PC-3 (cell line): ENCODE results near the gene DDX21. TPM values are rescaled to one million over a fixed set of nuclear protein-coding genes. Genes with fewer than 3 reads are reported as not detected.
"Not testable (repeated sequence)": the region's sequence is repeated elsewhere in the genome, so short reads cannot be mapped to it uniquely, and the experiment has no call there.

Experiments used
- ATAC-seq: fragments of 200-7000 bp; cut with Tn5 transposase; 2 replicates; pipeline ENCODE4 v1.9.1; 2020; ENCODE audit warnings: mild to moderate bottlenecking, moderate library complexity
- BruUV-seq: library from RNA; stranded (reverse); fragments of 400-500 nt; replicated peaks from 2 replicates; lab custom pipeline; 2021; lab: Mats Ljungman, UMichigan
- CTCF ChIA-PET: fragments of 300-600 bp; sonication (Branson Sonifier 250); formaldehyde crosslinking; loops from one replicate; lab custom pipeline; 2022; ENCODE audit warnings: antibody characterized with exemption; lab: Charles Lee
- POLR2A ChIA-PET: fragments of 300-600 bp; sonication (Branson Sonifier 250); formaldehyde crosslinking; loops from one replicate; lab custom pipeline; 2022; ENCODE audit warnings: antibody characterized with exemption; ENCODE audit not compliant: unreplicated experiment; lab: Charles Lee
- DNase-seq: peaks from one replicate; pipeline ENCODE4 v3.0.0-alpha.2; 2015
- H2AFZ ChIP-seq: fragments of 300-600 bp; sonication (generic); 2 replicates; pipeline ENCODE4 v1.6.0; 2016; ENCODE audit warnings: antibody characterized with exemption, low read length
- H3F3A ChIP-seq: fragments of 300-600 bp; sonication (generic); one replicate; pipeline ENCODE4 v1.6.0; 2017; ENCODE audit warnings: antibody characterized with exemption, low read length, control low read depth, mild to moderate bottlenecking; ENCODE audit not compliant: unreplicated experiment
- H3K27ac ChIP-seq: fragments of 300-600 bp; sonication (generic); 2 replicates; pipeline ENCODE4 v1.5.1; 2016; ENCODE audit warnings: mild to moderate bottlenecking, low read length
- H3K27me3 ChIP-seq: fragments of 300-600 bp; sonication (generic); 2 replicates; pipeline ENCODE4 v1.6.1; 2016; ENCODE audit warnings: low read length, mixed read lengths
- H3K36me3 ChIP-seq: fragments of 300-600 bp; sonication (generic); 2 replicates; pipeline ENCODE4 v1.6.1; 2016; ENCODE audit warnings: low read depth, mixed run types, low read length, mixed read lengths
- H3K4me1 ChIP-seq: fragments of 300-600 bp; sonication (generic); 2 replicates; pipeline ENCODE4 v1.5.1; 2016; ENCODE audit warnings: low read length; ENCODE audit not compliant: insufficient read depth
- H3K4me2 ChIP-seq: fragments of 300-600 bp; sonication (generic); 2 replicates; pipeline ENCODE4 v1.6.0; 2016; ENCODE audit warnings: low read length
- H3K4me3 ChIP-seq: fragments of 300-600 bp; sonication (generic); 2 replicates; pipeline ENCODE4 v1.5.1; 2016; ENCODE audit warnings: mild to moderate bottlenecking, low read length, mixed read lengths
- H3K79me2 ChIP-seq: fragments of 300-600 bp; sonication (generic); 2 replicates; pipeline ENCODE4 v1.6.1; 2017; ENCODE audit warnings: low read length, mixed read lengths
- H3K9ac ChIP-seq: fragments of 300-600 bp; sonication (generic); 2 replicates; pipeline ENCODE4 v1.6.0; 2016; ENCODE audit warnings: mild to moderate bottlenecking, low read length
- H3K9me2 ChIP-seq: fragments of 300-600 bp; sonication (generic); replicated peaks from 2 replicates; pipeline ENCODE4 v1.6.1; 2016; ENCODE audit warnings: mixed run types, low read length, mixed read lengths
- H3K9me3 ChIP-seq: fragments of 300-600 bp; sonication (generic); 2 replicates; pipeline ENCODE4 v1.6.1; 2016; ENCODE audit warnings: low read length, mixed read lengths
- H4K20me1 ChIP-seq: fragments of 300-600 bp; sonication (generic); 2 replicates; pipeline ENCODE4 v1.6.1; 2016; ENCODE audit warnings: low read length, mixed read lengths
- EZH2 ChIP-seq: fragments of 300-600 bp; sonication (generic); IDR thresholded peaks from one replicate; pipeline ENCODE4 v1.6.1; 2017; ENCODE audit warnings: antibody characterized with exemption, mild to moderate bottlenecking, low read length; ENCODE audit not compliant: unreplicated experiment
- EZH2phosphoT487 ChIP-seq: fragments of 300-600 bp; sonication (generic); IDR thresholded peaks from 2 replicates; pipeline ENCODE4 v1.6.1; 2018; ENCODE audit warnings: mild to moderate bottlenecking, antibody characterized with exemption, low read length, borderline replicate concordance
- intact Hi-C: fragments of 100-400 bp; cut with micrococcal nuclease; formaldehyde crosslinking; loops from 2 replicates; pipeline ENCODE4 v1.9.0; 2023
- total RNA-seq: library from RNA; depleted of rRNA; stranded (reverse); fragments of >200 nt; gene quantifications from 2 replicates; pipeline ENCODE4 v1.2.3, GENCODE V29; 2014
- TF ChIP-seq, protein P1 (sequence below): fragments of 300-600 bp; sonication (generic); conservative IDR thresholded peaks from 2 replicates; pipeline ENCODE4 v1.5.1; 2017; ENCODE audit warnings: antibody characterized with exemption, low read depth, mild to moderate bottlenecking, low read length

DDX21 gene
- total RNA-seq, 1 experiment from 2014 or later, result 169 TPM

- DNase-seq (no peak), ATAC-seq (no peak)
- H3K4me2 ChIP-seq, result no peak overlapping the region
- BruUV-seq, result no TSS peak
- H3K4me3 ChIP-seq, result no peak overlapping the region
- peaks cover 7% of the 10 kb centered on the region for H3K4me1 ChIP-seq
- H4K20me1 ChIP-seq, result peaks cover 72% of the 10 kb centered on the region
- TF ChIP-seq EZH2, result no peak
- peaks cover 5% of the 10 kb centered on the region for H3F3A ChIP-seq
- intact Hi-C loops, result no loop called here
- no peaks in the 10 kb centered on the region for H3K27me3 ChIP-seq
- no peak overlapping the region for H3K9ac ChIP-seq
- H3K27ac ChIP-seq, result no peak overlapping the region
- H3K9me3 ChIP-seq, result no peaks in the 10 kb centered on the region
- ChIA-PET POLR2A (no interaction called here), CTCF (no interaction called here)
- peaks cover 88% of the 10 kb centered on the region for H3K79me2 ChIP-seq
- H3K9me2 ChIP-seq, result no peaks in the 10 kb centered on the region
- peaks cover 86% of the 10 kb centered on the region for H3K36me3 ChIP-seq
- no peak overlapping the region for H2AFZ ChIP-seq
Observed at GRCh38 chr10:68963151-68963550, 7.2 kb downstream of the DDX21 start.

GRCh38 chr10:68973975-68974374 lies 18.0 kb downstream of the DDX21 start:
- H3K9ac ChIP-seq, result no peak overlapping the region
- no peaks in the 10 kb centered on the region for H3K9me2 ChIP-seq
- H3F3A ChIP-seq, result peaks cover 6% of the 10 kb centered on the region
- H3K9me3 ChIP-seq, result no peaks in the 10 kb centered on the region
- DNase-seq (no peak), ATAC-seq (no peak)
- peaks cover 88% of the 10 kb centered on the region for H3K36me3 ChIP-seq
- H3K27ac ChIP-seq, result no peak overlapping the region
- BruUV-seq, result no TSS peak
- ChIA-PET POLR2A (no interaction called here), CTCF (no interaction called here)
- no peak overlapping the region for H3K4me2 ChIP-seq
- H3K79me2 ChIP-seq, result peaks cover 42% of the 10 kb centered on the region
- H3K4me3 ChIP-seq, result no peak overlapping the region
- H4K20me1 ChIP-seq, result peaks cover 22% of the 10 kb centered on the region
- H3K4me1 ChIP-seq, result no peaks in the 10 kb centered on the region
- no peak for TF ChIP-seq EZH2phosphoT487
- no peak for TF ChIP-seq EZH2
- TF ChIP-seq, protein P1, sequence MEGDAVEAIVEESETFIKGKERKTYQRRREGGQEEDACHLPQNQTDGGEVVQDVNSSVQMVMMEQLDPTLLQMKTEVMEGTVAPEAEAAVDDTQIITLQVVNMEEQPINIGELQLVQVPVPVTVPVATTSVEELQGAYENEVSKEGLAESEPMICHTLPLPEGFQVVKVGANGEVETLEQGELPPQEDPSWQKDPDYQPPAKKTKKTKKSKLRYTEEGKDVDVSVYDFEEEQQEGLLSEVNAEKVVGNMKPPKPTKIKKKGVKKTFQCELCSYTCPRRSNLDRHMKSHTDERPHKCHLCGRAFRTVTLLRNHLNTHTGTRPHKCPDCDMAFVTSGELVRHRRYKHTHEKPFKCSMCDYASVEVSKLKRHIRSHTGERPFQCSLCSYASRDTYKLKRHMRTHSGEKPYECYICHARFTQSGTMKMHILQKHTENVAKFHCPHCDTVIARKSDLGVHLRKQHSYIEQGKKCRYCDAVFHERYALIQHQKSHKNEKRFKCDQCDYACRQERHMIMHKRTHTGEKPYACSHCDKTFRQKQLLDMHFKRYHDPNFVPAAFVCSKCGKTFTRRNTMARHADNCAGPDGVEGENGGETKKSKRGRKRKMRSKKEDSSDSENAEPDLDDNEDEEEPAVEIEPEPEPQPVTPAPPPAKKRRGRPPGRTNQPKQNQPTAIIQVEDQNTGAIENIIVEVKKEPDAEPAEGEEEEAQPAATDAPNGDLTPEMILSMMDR, result no peak
- H3K27me3 ChIP-seq, result no peaks in the 10 kb centered on the region
- intact Hi-C loops, result no loop called here
- no peak overlapping the region for H2AFZ ChIP-seq

- H3K9me2 ChIP-seq, H3K9ac ChIP-seq, DNase-seq, H3K27me3 ChIP-seq, POLR2A ChIA-PET, H3K4me1 ChIP-seq, intact Hi-C loops, H3K4me3 ChIP-seq, H3K4me2 ChIP-seq, ATAC-seq, H3K27ac ChIP-seq, CTCF ChIA-PET, H3K9me3 ChIP-seq, H2AFZ ChIP-seq, BruUV-seq: not testable (repeated sequence)
- peaks cover 34% of the 10 kb centered on the region for H3K79me2 ChIP-seq
- H3K36me3 ChIP-seq, result peaks cover 88% of the 10 kb centered on the region
- peaks cover 14% of the 10 kb centered on the region for H3F3A ChIP-seq
- peaks cover 25% of the 10 kb centered on the region for H4K20me1 ChIP-seq
Observed at GRCh38 chr10:68975936-68976473, 20.0 kb downstream of the DDX21 start.

- H3K36me3 ChIP-seq, result peaks cover 87% of the 10 kb centered on the region
- H3K9me3 ChIP-seq, POLR2A ChIA-PET, H2AFZ ChIP-seq, H3K9ac ChIP-seq, H3K27ac ChIP-seq, H3K4me1 ChIP-seq, H3K9me2 ChIP-seq, BruUV-seq, H3K4me3 ChIP-seq, H3K4me2 ChIP-seq, H3K27me3 ChIP-seq, CTCF ChIA-PET, intact Hi-C loops, DNase-seq, ATAC-seq: not testable (repeated sequence)
- peaks cover 17% of the 10 kb centered on the region; the same call in 1 of the 2 replicates for H3K79me2 ChIP-seq
- H3F3A ChIP-seq, result peaks cover 15% of the 10 kb centered on the region
- H4K20me1 ChIP-seq, result peaks cover 21% of the 10 kb centered on the region; the same call in 1 of the 2 replicates
Observed at GRCh38 chr10:68979738-68980137, 23.8 kb downstream of the DDX21 start.
